H1 (cell line): Measurements from ENCODE around the gene IQCK. TPM values are rescaled to one million over a fixed set of nuclear protein-coding genes. Genes with fewer than 3 reads are reported as not detected.

ENCODE experiments used
- BACH1 ChIP-seq: IDR thresholded peaks from 2 replicates; pipeline ENCODE4 v1.6.1; 2012; ENCODE audit warnings: low read length, improper control_type of control experiment
- BCL11A ChIP-seq, 2 experiments: IDR thresholded peaks; one replicate each; pipeline ENCODE4 v1.6.1; 2011; ENCODE audit warnings: low read depth in 2 of 2, low read length in 2 of 2, mild to moderate bottlenecking in 2 of 2
- CHD1 ChIP-seq: IDR thresholded peaks from 2 replicates; pipeline ENCODE4 v1.6.1; 2012; ENCODE audit warnings: low read depth, low read length, improper control_type of control experiment
- CHD7 ChIP-seq: fragments of 300-600 bp; sonication (generic); IDR thresholded peaks from 2 replicates; pipeline ENCODE4 v1.7.1; 2012; ENCODE audit warnings: low read length, moderate library complexity, mild to moderate bottlenecking, inconsistent platforms; ENCODE audit not compliant: insufficient replicate concordance
- CREB1 ChIP-seq: IDR thresholded peaks from 2 replicates; pipeline ENCODE4 v1.6.1; 2012; ENCODE audit warnings: inconsistent platforms
- E2F6 ChIP-seq: IDR thresholded peaks from 2 replicates; pipeline ENCODE4 v1.6.1; 2012; ENCODE audit warnings: inconsistent platforms
- GABPA ChIP-seq: IDR thresholded peaks from 2 replicates; pipeline ENCODE4 v1.6.1; 2011; ENCODE audit warnings: mild to moderate bottlenecking, low read length, moderate library complexity, borderline replicate concordance; ENCODE audit not compliant: insufficient read depth
- GTF2F1 ChIP-seq: IDR thresholded peaks from 2 replicates; pipeline ENCODE4 v1.6.1; 2012; ENCODE audit warnings: low read depth, low read length, improper control_type of control experiment, borderline replicate concordance
- KDM5A ChIP-seq: fragments of 200-600 bp; IDR thresholded peaks from 2 replicates; pipeline ENCODE4 v1.7.1; 2012; ENCODE audit warnings: mild to moderate bottlenecking, low read length, inconsistent platforms, mixed read lengths
- NRF1 ChIP-seq: IDR thresholded peaks from 2 replicates; pipeline ENCODE4 v1.6.1; 2011; ENCODE audit warnings: mild to moderate bottlenecking, low read depth, low read length, improper control_type of control experiment
- POLR2AphosphoS5 ChIP-seq: IDR thresholded peaks from 2 replicates; pipeline ENCODE4 v1.6.1; 2011; ENCODE audit warnings: low read depth, low read length
- SP4 ChIP-seq: IDR thresholded peaks from 2 replicates; pipeline ENCODE4 v1.6.1; 2012; ENCODE audit warnings: low read length, inconsistent platforms
- polyA plus RNA-seq, 7 experiments: library from polyadenylated mRNA; depleted of rRNA in 3 of 7; stranded (reverse) in 5 of 7; unstranded in 2 of 7; fragments of >200 nt in 5 of 7; fragments of 200-250 nt in 2 of 7; gene quantifications; 1 replicate in 5 of 7; 2 replicates in 1 of 7; 4 replicates in 1 of 7; pipeline versions ENCODE4 v1.2.1 to v1.2.3, GENCODE V29; 2011 to 2013; ENCODE audit warnings: missing spikeins in 2 of 7, mixed read lengths in 2 of 7
- total RNA-seq: library from RNA; stranded (reverse); fragmentation: NEBNext Ultra II Directional; extraction: Animal tissue kit (Norgen Biotek cat#: 25700); gene quantifications from 2 replicates; pipeline ENCODE4 v1.2.1, GENCODE V29; 2021

Gene IQCK
- total and polyA plus RNA-seq, 2 of the 8 experiments (the other 6 are each of a cell fraction or from before 2014, with no cell fraction given) = 6.2 to 9.3 TPM

- TF ChIP-seq CHD7 = no peak
- TF ChIP-seq CREB1 = no peak
- TF ChIP-seq SP4 = no peak
- no peak for TF ChIP-seq CHD1
- TF ChIP-seq NRF1 = no peak
- no peak for TF ChIP-seq E2F6
- no peak for TF ChIP-seq POLR2AphosphoS5
- TF ChIP-seq KDM5A = no peak
- no peak for TF ChIP-seq GTF2F1
- no peak for TF ChIP-seq GABPA
- no peak for TF ChIP-seq BCL11A (IDR thresholded peaks at IDR 0.05; ENCODE audit: low read depth in 2 of 2, low read length in 2 of 2)
- no peak for TF ChIP-seq BACH1
These were observed 39.0 kb downstream of the IQCK start (continued) for GRCh38 chr16:19757026-19757425.
